Measurements from ENCODE around the gene NEU3.

DNA sequence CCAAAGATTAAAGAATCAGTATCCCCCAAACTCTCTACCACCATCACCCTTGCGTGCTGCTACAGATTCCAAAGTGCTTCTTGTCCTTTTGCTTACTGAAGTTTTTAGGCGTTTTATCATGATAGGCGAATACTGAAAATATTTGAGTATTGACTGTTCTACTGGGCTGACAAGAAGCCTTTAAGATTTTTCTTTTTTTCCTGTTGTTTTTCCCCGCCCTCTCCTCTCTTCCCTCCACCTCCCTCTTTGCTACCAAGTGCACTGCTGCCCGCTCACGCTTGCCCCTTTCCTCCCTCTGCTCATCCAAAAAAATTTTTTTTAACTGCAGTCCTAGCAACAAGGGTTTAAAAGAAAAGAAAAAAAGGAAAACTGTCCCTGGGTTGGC, 39.0 kb upstream of the NEU3 start:
- TF ChIP-seq CTCF (IDR thresholded peaks at IDR 0.05): no peak
- TF ChIP-seq POLR2A (IDR thresholded peaks at IDR 0.05): no peak

All from transverse colon (tissue), 3 donors.